ENCODE data around the gene POM121L2.
A peak's percentile ranks its signal among the peaks of the same experiment; 100 is the strongest.

Gene POM121L2

GRCh38 chr6:27312146-27312949, at the start of gene POM121L2:
Gene POM121L2, minus strand, starts transcription at chr6:27312273. Its CDS starts 103 bp downstream, at chr6:27312170.
- peak; percentile 55 for DNase-seq

GRCh38 chr6:27359231-27359630, 47.2 kb upstream of the POM121L2 start:
- DNase-seq: no peak

DNA sequence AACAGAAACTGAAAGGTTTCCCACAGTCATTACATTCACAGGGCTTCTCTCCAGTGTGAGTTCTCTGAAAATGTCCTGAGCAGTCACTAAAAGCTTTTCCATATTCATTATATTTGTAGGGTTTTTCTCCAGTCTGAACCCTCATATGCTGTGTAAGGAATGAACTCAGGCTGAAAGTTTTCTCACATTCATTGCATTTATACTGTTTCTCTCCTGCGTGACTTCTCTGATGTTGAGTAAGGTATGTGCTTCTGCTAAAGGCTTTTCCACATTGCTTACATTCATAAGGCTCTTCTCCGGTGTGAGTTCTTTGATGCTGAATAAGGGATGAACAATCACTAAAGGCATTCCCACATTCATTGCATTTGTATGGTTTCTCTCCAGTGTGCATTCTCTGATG, 46.7 kb upstream of the POM121L2 start:
- DNase-seq: no peak

DNA sequence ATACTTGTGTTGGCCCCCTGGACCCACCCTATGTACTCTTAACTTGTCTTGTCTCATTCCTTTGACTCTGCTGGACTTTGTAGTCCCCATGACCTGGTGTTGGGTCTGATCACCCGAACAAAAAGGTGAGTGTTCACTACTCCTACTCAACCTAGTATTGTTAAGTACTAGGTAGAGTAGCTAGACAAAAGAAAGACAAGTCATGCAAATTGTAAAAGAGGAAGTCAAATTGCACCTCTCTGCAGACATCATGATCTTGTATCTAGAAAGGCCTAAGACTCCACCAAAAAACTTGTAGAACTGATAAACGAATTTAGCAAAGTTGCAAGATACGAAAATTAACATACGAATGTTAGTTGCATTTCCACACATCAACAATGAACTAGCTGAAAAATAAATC, 40.8 kb upstream of the POM121L2 start:
- DNase-seq: no peak

GRCh38 chr6:27334141-27334540, 22.1 kb upstream of the POM121L2 start:
- no peak for DNase-seq

GRCh38 chr6:27333642-27334040, 21.6 kb upstream of the POM121L2 start:
- DNase-seq: no peak

DNA sequence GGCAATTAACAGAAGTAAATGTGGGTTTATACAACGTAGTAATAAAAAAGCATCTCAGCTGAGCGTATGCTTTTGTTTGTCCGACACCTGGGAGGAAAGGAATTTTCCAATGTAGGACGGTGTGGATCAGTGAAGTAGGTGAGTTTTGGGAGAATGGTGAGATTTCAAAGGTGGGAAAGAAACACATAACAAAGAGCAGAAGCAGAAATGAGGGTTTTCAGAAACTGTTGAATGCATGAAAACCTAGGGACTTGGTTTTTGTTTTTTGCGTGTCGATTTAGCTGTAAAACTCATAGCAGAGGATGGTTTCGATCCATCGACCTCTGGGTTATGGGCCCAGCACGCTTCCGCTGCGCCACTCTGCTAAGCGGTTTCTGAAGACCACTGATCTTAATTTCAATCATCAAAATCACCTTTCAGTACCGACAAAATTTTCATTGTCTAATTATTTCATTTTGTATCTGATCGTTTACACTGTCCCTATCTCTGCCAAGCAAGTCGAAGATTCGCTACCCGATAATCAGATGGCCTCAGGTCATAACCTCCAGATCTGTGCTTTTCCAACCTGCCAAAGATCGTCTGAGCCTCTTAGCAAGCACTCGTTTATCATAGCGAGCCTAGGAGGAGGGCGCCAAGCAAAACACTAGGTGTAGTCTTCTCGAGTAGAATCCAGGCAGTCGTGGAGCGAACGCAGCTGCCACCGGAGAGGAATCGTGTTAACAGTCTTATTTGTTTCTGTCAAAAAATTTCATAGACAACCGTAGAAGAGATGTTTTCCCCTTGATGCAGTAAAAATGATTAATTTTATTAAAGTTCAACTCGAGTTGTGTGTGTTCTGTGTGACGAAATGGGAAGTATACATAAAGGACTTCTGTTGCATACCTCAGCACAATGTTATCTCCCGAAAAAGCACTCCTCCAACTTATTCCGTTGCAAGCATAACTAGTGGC, 20.9 kb upstream of the POM121L2 start:
- DNase-seq: peak; percentile 26

DNA sequence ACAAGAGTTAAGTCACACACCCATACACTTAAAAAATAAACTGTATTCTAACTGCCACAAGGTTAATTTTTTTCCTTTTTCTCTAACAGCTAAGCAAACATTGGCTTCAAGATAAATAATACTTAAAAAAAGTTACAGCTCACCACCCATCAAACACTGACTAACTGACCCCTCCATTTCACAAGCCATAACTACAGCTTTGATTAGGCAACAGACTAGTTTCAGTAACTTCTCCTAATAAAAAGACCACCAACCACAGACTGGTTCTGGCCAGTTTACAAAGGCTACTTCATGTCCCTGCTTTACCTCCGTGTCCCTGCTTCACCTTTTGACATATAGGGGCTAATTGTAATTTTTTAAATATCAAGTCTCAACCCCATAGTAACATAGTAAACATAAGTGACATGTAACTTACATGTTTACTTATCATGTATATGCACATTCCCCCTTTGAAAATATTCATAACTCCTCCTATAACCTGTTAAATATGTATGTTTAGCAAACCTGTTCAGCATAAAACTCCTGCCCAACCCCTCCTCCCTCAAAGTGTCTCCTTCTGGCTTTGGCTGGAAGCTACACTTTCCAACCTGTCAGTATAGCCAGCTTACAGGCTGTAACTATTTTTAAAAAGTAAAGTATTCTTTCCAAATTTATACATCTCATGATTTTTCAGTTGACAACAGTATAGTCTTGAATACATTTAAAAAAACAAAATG, 15.1 kb upstream of the POM121L2 start:
- no peak for DNase-seq

DNA sequence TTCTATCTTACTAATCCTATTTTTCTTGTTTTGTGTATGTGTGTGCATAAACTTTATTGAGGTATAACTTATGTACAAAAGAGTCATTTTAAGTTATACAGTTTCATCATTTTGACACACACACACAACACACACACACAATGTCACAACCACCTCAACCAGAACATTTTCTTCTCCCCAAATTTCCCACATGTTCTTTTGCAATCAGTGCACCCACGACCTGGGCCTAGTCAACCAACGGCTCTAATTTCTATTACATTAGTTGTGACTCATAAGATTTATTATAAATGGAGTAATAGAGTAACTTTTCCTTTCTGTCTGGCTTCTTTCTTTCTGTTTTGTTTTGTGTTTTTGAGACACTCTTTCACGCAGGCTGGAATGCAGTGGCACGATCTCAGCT, 9.8 kb upstream of the POM121L2 start:
- DNase-seq: no peak

GRCh38 chr6:27321370-27321769, 9.3 kb upstream of the POM121L2 start:
- DNase-seq: no peak

DNA sequence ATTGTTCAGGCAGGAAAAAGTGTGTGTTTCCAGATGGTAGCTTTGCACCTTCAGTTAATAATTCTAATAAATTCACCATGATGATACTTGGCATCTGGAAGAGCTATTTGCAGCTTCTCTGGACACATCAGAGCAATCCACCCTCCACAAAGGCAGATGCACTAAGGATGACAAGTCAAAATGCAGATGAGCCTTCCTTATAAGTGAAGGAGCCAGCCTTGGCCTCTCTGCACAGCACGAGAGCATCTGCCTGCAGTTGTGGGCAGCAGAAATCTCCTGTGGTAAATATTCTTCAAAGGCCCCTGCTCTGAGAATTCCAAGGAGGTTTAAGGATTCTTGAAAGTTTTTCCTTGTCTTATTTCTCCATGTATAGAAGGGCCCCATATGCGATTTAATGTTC, 6.9 kb upstream of the POM121L2 start:
- no peak for DNase-seq

- no peak for DNase-seq
Observed at GRCh38 chr6:27314046-27314445, 2.0 kb upstream of the POM121L2 start.

DNA sequence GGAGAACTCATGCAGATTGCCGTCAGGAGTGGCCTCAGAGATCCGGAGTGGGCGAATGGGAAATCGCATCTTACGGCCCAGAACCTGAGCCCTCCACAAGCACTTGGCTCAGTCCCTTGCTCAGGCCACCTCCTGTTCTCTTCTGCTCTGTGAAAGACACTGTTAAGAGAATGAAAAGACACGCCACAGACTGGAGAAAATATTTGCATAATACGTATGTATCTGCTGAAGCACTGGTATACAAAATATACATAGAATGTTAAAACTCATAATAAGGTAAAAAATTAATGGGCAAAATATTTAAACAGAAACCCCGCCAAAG, 838 bp upstream of the POM121L2 start:
- DNase-seq: no peak

GRCh38 chr6:27311806-27312145, 297 bp downstream of the POM121L2 start:
- DNase-seq: no peak

GRCh38 chr6:27303613-27304272, 8.3 kb downstream of the POM121L2 start:
- no peak for DNase-seq

- DNase-seq: no peak
Observed at GRCh38 chr6:27297857-27298730, 14.0 kb downstream of the POM121L2 start.

- no peak for DNase-seq
Observed at GRCh38 chr6:27297484-27297856, 14.6 kb downstream of the POM121L2 start.

DNA sequence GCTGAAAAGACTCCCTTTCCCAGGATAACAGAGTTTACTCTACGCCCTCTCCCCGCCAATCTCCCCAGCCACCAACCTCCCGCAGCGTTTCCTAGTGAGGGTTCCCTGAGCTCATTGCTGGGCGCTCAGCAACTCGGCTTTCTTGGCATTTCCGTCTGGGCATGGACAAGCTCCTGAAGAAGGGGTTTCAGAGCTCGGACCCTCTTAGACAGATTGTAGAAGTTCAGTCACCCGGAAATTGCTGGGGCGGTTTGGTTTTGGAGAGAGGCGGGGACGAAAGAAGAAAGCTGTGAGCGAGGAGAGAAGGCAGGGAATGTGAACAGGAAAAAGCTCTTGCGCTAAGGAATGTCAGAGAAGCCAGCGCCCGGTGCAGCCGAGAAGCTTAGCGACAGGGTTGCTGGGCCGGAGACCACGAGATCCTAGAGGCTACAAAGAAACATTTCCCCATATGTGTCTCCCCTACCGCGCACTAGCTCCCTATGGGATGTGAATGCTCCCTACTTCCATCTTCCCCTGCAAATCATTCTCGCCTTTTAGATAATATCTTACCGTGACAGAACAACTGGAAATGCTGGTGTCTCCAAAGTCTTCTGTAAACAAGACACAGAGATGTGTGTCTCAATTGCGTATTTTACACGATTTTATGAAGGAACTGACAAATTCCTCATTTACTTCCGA, 15.8 kb downstream of the POM121L2 start:
- no peak for DNase-seq

- DNase-seq: no peak
Observed at GRCh38 chr6:27295301-27296079, 16.6 kb downstream of the POM121L2 start.

DNA sequence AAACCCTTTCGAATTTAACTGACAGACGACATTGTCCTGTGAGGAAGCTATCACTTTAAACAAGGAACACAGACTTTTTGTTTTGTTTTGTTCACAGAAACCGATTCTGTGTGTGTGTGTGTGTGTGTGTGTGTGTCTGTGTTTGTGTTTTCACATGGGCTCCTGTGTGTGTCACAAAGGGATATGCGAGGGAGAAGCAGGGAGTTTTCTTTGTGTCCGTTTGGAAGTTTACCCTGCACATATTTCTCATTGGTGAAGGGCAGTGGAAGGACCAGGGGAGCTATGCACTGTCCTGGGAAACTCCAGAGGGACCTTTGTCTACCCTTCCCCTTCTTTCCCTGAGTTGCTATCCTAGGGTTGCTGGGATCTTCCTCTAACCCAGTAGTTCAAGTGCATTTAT, 17.7 kb downstream of the POM121L2 start:
- DNase-seq: no peak

Measured in femur (tissue), 1 donor.